Right ventricle myocardium inferior (tissue), 1 donor: Measurements from ENCODE around the gene SLIT3. TPM values are rescaled to one million over a fixed set of nuclear protein-coding genes. Genes with fewer than 3 reads are reported as not detected.

ENCODE experiments used
- ATAC-seq: fragments of 200-7000 bp; cut with Tn5 transposase; one replicate; pipeline ENCODE4 v1.9.1; 2020; ENCODE audit warnings: mild to moderate bottlenecking, moderate library complexity
- DNase-seq: peaks from one replicate; pipeline ENCODE4 v3.0.0; 2021; ENCODE audit errors: missing footprints
- intact Hi-C: fragments of 100-400 bp; cut with DNase I; formaldehyde crosslinking; loops from one replicate; pipeline ENCODE4 v1.11.0; 2022
- total RNA-seq: library from RNA; stranded (reverse); fragmentation: NEBNext Ultra II Directional; extraction: Animal tissue kit (Norgen Biotek cat#: 25700); gene quantifications from one replicate; pipeline ENCODE4 v1.2.1, GENCODE V29; 2021
- donor health status: DM: no; HTN: yes; CAD: no; lungs with severe emphysema.

The SLIT3 gene
- total RNA-seq, 1 donor from 2014 or later: 12.4 TPM

DNA sequence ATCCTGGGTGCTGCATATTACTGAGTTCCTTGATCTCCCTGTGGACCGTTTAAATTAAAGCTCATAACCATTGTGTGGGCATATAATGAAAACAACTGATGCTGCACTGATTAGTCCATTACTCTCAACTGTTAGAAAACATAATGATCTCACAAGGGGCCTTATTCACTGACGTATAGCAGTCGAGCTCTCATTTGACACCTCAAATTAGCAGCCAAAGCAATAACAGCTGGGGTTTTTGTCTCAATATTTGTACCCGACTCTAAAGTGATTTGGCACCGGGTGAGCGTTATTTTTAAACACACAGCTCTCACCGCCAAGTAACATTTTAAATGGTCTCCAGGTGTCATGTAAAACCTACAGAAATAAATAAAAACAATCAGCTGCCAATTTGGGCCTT, 469.6 kb downstream of the SLIT3 start:
- ATAC-seq (peak; percentile 33), DNase-seq (no peak)
- intact Hi-C loops: no loop called here

DNA sequence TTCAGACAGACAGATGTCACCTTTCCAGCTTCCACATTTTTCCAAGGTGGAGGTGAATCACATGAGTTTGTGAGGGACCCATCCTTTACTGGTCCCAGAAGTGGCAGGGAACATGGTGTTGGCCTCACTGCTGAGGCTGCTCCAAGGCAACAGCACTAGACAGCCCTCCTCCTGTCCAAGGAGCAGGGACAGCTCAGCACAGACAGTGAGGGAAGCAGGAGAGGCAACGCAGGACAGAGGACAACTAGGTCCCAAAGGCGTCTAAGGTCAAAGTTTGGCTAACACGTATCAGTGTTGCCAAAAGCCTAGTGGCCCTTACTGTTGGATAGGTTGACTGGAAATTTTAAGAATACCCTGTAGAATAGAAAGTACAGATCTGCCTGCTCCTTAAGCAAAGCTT, 470.1 kb downstream of the SLIT3 start:
- DNase-seq (no peak), ATAC-seq (no peak)
- intact Hi-C loops: no loop called here

DNA sequence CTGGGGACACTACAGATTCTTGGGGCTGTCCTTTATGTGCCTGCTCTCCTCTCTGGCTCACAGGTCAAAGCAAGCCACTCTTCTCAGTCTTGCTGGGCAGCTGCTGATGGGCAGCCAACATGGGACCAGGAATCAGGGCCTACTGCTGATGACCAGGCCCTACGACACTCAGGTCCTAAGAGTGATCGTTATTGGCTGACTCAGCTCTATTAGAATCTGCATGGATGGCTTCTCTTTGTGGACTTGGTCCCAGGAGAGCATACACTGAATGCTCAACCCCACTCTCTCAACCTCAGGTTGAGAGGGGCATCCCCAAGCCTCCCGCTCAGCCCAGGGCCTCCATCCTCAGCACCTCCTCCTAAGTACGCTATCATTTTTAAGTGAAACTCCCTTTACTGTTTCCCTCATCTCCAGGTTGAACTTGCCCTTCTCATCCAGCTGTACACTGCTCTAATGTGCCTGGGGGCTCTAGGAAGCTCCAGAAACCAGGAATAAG, 471.0 kb downstream of the SLIT3 start:
- DNase-seq (no peak), ATAC-seq (no peak)
- intact Hi-C loops: no loop called here

DNA sequence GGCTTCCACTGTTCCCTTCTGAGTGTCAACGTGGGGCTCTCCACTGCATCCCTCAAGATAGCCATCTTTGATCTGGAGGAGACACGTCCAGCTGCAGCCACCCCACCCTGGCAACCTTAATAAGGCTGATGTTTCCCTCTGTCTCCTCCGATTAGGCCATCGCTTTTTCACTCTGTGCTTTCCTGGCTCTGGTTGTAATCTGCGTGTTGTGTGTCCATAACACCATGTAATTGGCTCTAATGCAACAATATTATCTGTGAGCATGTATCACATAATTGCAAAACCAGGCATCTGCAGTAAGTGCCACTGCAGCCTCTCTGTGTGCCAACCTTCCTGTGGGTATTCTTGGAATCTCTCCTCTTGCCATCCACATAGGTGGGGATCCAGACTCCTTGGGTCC, 471.9 kb downstream of the SLIT3 start:
- DNase-seq (no peak), ATAC-seq (no peak)
- intact Hi-C loops: no loop called here

DNA sequence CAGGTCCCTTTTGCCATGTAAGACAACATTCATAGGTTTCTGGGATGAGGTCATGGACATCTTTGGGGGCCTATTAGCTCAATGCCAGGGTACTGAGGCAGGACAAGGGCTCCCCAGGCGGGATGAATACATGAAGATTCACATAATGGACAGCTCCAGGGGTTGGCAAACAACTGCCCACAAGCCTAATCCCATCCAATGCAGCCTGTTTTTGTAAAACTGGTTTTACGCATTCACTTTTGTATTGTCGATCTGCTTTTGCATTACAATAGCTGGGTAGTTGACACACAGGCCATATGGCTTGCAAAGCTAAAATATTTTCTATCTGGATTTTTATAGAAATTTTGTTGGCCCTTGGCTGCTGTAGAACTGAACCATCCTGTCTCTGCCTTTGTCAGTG, 473.3 kb downstream of the SLIT3 start:
- DNase-seq: no peak
- intact Hi-C loops: no loop called here
- no peak for ATAC-seq

DNA sequence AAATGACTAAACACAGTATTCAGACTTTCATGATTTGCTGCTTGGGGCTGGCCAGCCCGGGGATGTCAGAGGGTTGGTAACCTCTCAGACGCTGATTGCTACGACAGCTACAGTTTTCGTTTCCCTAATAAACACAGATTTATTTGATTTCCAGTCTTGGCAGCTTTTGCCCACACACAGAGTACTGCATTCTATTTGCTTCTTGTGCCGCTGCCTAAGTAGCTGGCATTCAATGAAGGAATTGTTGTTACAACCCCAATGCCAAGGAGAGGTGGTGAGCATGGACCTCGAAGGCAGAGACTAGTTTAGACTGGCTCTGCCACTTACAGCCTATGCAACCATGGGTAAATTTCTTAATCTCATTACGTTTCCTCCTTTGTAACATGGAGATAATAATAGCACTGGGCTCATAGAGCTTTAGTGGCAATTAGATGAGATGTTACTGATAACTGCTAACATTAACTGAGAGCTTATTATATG, 474.7 kb downstream of the SLIT3 start:
- intact Hi-C loops: no loop called here
- no peak for ATAC-seq

DNA sequence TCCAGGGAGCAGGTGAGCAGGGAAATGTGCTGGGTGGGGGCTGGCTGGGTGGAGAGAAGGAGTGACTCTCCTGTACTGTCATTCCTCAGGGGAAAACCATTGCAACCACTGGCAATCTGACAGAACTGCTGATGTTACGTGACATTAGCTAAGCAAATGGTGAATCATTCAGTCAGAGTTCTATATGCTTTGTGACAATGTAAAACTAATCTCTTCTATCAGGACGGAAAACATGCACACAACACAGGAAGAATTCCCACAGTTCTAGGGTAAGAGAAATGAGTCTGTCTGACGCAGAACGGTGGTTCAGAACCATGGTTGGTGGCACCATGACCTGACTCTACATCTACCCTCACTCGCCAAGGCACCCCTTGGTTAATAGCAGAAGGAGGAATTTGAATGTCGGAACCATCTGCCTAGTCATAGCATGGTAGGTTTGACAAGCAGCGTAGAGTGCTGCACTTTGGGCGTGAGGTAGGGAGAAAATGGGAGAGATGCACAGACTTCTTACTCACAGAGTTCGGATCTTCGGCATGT, 478.1 kb downstream of the SLIT3 start:
- no peak for DNase-seq
- intact Hi-C loops: no loop called here
- no peak for ATAC-seq

More for the DNA sequence above, 474.7 kb downstream of the SLIT3 start:
- no peak for DNase-seq

DNA sequence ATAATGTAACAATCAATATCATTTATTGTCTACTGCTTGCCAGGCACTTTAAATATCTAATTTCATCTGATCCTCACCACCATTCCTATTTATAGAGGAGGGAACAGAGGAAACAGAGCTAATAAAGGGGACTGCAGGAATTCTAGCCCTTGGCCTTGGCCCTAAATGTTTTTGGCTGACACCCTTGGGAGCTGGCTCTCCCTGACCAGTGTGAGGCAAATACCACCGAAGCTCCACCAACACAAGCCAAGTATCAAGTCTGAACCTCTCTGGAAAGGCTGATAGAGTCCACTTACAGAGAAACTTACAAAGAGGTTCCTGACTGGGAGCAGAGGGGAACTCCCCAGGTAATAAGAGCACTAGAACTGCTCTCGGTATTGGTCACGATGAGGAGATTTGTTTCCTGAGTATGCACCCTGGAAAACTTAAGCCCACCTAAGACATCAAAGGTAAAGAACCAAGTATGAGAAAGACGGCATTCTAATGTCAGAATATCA, 478.6 kb downstream of the SLIT3 start:
- peak; percentile 74 for ATAC-seq
- intact Hi-C loops: no loop called here
- no peak for DNase-seq

DNA sequence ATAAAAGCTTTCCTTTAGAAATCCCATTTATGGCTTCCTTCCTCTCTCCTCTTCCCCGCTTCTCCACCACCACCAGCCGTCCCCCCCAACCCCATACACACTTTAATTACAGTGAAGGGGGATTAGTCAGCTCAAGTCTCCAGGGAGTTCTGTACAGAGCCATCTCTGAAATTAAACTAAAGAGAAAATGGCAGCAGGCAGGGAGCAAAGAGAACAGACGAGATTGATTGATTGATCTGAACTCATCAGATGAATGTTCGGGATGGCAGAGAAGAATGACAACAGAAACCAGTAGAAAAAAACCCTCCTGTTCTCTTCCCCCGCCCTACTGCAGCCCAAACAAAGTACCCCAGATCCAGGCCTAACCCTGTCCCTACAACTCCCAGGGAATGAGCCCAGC, 480.1 kb downstream of the SLIT3 start:
- intact Hi-C loops: no loop called here
- DNase-seq: no peak
- no peak for ATAC-seq

DNA sequence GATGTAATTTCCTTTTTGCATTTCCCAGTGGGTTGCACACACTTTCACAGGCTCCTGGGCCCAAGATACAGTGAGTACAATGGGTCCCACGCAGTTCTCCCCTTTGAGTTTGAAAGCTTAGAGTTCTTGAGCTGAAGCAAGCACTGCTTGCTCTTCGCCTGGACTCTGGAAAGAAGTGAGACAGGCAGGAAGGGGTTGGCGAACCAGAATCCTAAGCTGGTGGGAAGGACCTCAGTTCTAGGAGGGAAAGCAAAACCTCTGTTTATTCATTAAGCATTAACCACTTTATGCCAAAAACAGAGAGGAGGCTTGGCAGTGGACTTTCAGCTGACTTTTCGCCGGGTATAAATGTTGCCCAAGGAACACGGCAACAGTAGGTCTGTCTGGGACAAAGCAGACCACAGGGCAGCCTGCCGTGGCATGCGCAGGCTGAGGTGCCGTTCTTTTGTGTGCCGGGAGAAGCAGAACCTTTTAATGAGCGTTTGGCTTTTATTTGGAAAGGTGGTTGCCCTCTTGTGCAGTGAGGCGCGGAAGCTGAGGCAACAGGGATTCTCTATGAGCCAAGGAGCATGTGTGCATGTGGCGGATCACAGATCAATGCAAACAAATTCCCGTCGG, 481.8 kb downstream of the SLIT3 start:
- ATAC-seq: no peak
- intact Hi-C loops: no loop called here

DNA sequence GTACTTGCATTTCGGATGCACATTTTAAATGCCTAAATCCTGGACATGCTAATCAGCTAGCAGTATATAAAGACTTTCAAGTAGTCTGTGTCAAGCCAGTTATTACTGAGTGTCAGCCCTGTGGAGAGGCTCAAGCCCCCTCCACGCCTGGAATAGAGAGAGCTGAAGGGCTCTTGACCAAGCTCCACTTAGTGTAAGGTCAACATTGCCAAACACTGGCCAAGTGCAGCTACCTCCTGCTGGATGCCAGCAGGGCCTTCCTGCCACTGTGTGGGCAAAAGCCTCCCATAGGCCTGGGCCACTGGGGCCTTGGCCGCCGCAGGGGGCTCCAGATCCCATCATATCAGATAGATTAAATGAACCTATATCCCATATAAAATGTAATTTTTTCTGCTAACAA, 482.4 kb downstream of the SLIT3 start:
- intact Hi-C loops: no loop called here
- no peak for DNase-seq
- ATAC-seq: peak; percentile 79

More for the DNA sequence above, 481.8 kb downstream of the SLIT3 start:
- no peak for DNase-seq

DNA sequence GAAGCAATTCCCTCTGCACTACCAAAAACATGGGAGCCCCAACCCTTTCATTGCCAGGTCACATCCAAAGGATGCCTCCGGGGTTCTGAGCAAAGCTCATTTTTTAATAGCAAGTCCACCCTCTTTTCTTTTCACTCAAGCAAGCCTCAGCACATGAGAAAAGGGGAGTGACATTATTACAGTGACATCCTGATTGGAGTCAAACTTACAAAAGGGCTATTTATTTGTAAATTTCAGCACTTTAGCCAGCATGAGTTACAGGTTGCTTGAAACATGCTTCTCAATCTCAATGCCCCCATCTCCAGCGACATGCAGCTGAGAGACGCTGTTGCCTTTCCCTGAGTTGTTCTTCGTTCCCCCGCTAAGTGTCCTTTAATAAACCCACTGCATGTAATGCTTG, 483.3 kb downstream of the SLIT3 start:
- intact Hi-C loops: no loop called here
- ATAC-seq (no peak), DNase-seq (no peak)

DNA sequence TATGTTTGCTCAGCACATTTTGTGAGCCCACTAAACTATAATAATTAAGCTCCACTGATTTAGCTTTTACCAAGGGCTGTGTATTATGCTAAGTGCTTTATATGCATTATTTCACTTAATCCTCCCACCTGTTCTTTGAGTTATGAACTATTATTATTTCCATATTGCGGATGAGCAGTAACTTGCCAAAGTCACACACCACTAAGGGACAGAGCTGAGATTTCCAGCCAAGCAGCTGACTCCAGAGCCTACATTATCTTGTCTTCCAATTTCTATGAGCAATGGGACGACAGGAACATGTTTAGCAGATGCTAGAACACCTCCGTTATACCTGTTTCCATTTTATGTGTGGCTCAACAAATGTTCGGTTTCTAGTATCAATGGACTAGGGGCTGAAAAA, 484.3 kb downstream of the SLIT3 start:
- no peak for DNase-seq
- no peak for ATAC-seq
- intact Hi-C loops: no loop called here

DNA sequence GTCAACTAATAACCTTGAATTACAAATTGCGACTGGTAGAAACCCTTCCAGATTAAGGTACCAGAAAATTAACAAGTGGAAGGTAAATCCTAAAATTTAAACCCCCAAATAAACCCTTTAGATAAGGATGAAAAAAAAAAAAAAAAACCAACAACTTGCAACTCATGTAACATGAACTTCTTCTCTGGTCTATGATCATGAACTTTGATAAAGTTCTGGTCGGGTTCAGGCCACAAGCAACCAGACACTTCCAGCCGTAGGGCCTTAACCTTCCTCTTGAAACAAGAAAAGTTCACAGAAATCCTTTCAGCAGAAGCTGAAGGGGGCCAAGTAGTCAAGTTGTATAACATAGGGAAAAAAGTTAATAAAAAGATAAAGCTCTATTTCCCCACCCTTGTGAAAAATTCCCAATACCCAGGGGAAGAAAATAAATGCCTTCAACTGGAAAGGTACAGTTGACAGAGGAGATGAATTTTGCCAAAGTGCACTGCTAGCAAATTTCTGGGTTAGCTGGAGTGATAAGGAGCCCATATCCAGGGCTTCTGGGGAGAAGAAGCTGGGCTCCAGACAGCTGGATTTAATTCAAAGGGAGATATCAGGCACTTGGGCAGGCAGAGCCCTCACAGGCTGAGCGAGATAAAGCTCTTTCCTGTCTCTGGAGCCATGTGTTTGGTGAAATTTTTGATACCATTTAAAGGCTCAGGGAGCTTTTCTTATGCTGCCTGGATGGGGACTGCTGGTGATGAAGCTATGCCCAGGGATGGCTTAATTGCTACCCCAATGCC, 487.6 kb downstream of the SLIT3 start:
- intact Hi-C loops: no loop called here
- DNase-seq (no peak), ATAC-seq (peak; percentile 64)

DNA sequence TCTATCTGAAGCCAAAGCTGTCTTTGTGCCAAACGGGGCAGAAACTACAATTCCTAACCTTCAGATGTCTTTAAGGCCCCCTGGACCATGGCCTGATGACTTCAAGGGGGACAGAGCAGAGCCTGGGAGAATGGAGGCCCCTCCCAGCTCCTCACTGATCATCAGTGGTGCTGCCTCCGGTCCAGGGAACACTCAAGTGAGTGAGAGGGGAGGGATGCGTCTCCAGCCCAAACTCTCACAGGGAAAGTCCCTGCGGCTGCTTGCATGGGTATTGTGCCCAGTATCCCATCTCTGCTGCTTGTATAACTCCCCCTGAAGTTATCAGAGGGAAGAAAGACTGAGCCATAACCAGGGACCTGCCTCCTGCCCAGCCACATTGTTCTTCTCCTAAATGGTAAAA, 490.3 kb downstream of the SLIT3 start:
- ATAC-seq (no peak), DNase-seq (no peak)
- intact Hi-C loops: no loop called here

DNA sequence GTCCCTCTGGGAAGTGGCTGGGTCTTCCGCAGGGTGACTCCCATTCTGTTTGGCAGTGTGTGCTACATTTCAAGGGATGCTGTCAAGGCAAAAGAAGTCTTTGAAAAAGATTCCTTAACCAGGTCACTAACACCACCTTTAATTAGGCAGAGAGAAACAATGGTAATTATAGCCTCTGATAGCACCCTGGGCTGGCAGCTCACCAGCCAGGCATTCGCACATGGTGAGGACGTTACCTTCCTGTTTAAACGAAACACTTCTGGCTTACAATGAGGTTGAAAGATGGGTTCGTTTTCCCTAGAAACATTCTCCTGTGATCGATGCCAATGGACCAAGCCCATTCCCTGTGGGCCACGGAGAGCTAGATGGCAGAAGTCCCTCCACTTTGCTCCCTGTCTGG, 491.7 kb downstream of the SLIT3 start:
- intact Hi-C loops: no loop called here

DNA sequence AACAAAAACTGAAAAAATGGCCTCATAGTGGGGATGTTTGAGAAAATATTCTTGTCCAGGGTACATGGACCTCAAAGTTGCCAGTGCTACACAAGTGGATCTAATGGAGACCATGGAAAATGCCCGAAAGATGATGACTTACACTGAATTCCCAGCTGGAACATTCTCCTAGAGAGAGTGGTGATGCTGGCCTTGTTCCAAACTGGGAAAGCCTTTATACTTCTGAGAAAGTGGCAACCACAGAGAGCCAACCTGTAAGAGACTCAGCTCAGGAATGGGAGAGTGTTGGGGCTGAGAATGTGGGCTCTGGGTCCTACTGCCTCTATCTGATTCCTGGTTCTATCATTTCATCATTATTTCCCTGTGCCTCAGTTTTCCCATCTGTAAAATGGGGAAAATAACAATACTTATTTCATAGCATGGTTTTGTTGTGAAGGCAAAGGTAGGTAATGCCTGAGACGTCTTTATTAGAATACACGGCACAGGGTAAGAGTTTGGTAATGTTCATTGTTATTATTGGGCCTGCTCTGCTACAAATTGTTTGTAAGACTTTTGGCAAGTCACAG, 492.8 kb downstream of the SLIT3 start:
- ATAC-seq (no peak), DNase-seq (no peak)
- intact Hi-C loops: no loop called here

More for the DNA sequence above, 491.7 kb downstream of the SLIT3 start:
- DNase-seq (no peak), ATAC-seq (no peak)

DNA sequence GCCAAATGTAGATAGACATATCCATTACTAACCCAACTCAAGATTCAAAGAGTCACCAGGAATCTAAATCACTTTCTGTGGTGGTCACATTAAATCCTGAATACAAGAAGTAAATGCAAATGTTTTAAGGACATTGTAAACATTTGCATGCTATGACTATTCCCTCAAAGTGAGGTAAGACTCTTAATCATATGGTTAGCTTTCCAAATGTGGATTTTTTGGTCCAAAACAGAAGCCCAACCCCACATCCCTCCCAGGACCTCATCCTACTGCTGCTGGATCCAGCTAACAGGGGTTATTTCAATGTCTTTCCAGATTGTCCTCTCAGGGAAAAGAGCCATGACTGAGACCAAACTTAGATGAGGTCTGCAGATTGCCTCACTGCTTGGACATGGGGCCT, 493.7 kb downstream of the SLIT3 start:
- DNase-seq (no peak), ATAC-seq (no peak)
- intact Hi-C loops: no loop called here

DNA sequence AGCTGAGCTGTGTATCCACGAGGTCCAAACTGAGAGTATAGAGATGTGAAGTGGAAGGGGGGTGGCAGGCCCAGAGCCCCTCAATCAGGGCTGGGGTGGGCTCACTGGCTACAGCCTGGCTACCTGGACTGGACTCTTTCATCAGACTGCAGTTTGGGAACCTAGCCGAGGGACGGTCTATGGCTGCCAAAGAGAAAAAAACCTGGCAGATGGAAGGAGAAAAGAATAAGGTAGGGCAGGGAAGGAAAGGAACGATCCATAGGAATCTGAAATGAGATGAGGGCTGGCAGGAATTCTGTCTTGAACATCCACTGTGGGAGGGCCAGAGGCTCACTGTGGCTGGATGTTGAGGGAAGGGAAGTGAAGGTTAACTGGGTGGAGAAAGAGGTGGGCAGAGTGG, 497.4 kb downstream of the SLIT3 start:
- DNase-seq: no peak
- intact Hi-C loops: no loop called here

DNA sequence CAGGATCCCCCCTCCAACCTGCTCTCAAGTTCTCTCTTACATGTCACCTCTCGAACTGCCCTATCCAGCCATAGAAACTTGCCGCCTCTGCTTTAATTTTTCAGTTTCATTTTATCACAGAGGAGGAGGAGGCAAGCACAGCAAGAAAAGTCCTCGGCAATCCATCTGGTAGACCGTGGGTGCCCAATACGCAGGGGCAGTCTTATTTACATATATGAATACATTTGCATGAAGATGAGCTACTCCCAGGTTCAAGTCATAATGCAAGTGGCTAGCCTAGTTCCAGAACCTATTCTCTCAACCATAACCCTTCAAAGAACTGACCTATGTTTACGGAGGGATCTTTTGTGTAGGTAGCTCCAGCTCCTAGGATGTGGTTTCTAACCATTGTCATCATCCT, 498.6 kb downstream of the SLIT3 start:
- ATAC-seq (no peak), DNase-seq (no peak)
- intact Hi-C loops: no loop called here

More for the DNA sequence above, 497.4 kb downstream of the SLIT3 start:
- ATAC-seq: no peak
